DND-41 (cell line): Measurements from ENCODE around the gene PLAA.

ENCODE experiments used
- ATAC-seq: fragments of 200-7000 bp; cut with Tn5 transposase; 3 replicates; pipeline ENCODE4 v1.9.1; 2021; ENCODE audit warnings: low read depth; ENCODE audit not compliant: insufficient read depth
- DNase-seq: peaks from one replicate; pipeline ENCODE4 v3.0.0-alpha.2; 2020
- H2AFZ ChIP-seq: 2 replicates; pipeline ENCODE4 v1.6.0; 2012; ENCODE audit warnings: low read depth, low read length
- H3K27ac ChIP-seq: 2 replicates; pipeline ENCODE4 v1.5.1; 2012; ENCODE audit warnings: low read length, inconsistent platforms
- H3K27me3 ChIP-seq: fragments of 200-600 bp; sonication (generic); 2 replicates; pipeline ENCODE4 v1.6.0; 2012; ENCODE audit warnings: low read length, mild to moderate bottlenecking, inconsistent platforms; ENCODE audit not compliant: insufficient read depth, poor library complexity
- H3K36me3 ChIP-seq: 2 replicates; pipeline ENCODE4 v1.5.1; 2012; ENCODE audit warnings: low read length, inconsistent platforms; ENCODE audit not compliant: insufficient read depth
- H3K4me1 ChIP-seq: 2 replicates; pipeline ENCODE4 v1.5.1; 2012; ENCODE audit warnings: mild to moderate bottlenecking, low read length; ENCODE audit not compliant: insufficient read depth
- H3K4me2 ChIP-seq: 2 replicates; pipeline ENCODE4 v1.6.0; 2012; ENCODE audit warnings: mild to moderate bottlenecking, moderate library complexity, low read length, inconsistent platforms; ENCODE audit not compliant: insufficient read depth
- H3K4me3 ChIP-seq, 2 experiments: fragments of 200-600 bp in 1 of 2; shearing (Covaris generic) in 1 of 2; 2 replicates each; pipeline ENCODE4 v1.5.1; 2012 to 2016; ENCODE audit warnings: inconsistent platforms in 2 of 2, low read length in 2 of 2, mild to moderate bottlenecking in 2 of 2, low read depth in 1 of 2, moderate library complexity in 1 of 2
- H3K79me2 ChIP-seq: 2 replicates; pipeline ENCODE4 v1.6.0; 2012; ENCODE audit warnings: low read length, inconsistent platforms; ENCODE audit not compliant: insufficient read depth
- H3K9ac ChIP-seq: 2 replicates; pipeline ENCODE4 v1.6.0; 2012; ENCODE audit warnings: low read depth, mild to moderate bottlenecking, inconsistent platforms, low read length, moderate library complexity
- H3K9me3 ChIP-seq: 2 replicates; pipeline ENCODE4 v1.5.1; 2012; ENCODE audit warnings: low read length, moderate library complexity, mild to moderate bottlenecking, inconsistent platforms; ENCODE audit not compliant: insufficient read depth, severe bottlenecking
- H4K20me1 ChIP-seq: 2 replicates; pipeline ENCODE4 v1.6.0; 2012; ENCODE audit warnings: low read length; ENCODE audit not compliant: insufficient read depth
- EZH2 ChIP-seq: IDR thresholded peaks from 3 replicates; pipeline ENCODE4 v1.6.1; 2012; ENCODE audit warnings: borderline replicate concordance, low read depth, mild to moderate bottlenecking, moderate library complexity, low read length, inconsistent platforms; ENCODE audit not compliant: severe bottlenecking
- TF ChIP-seq, protein P1 (sequence below): IDR thresholded peaks from 2 replicates; pipeline ENCODE4 v1.5.1; 2012; ENCODE audit warnings: borderline replicate concordance, low read length, moderate library complexity, mild to moderate bottlenecking; ENCODE audit not compliant: poor library complexity, severe bottlenecking; ENCODE audit errors: extremely low read depth

The PLAA gene

DNA sequence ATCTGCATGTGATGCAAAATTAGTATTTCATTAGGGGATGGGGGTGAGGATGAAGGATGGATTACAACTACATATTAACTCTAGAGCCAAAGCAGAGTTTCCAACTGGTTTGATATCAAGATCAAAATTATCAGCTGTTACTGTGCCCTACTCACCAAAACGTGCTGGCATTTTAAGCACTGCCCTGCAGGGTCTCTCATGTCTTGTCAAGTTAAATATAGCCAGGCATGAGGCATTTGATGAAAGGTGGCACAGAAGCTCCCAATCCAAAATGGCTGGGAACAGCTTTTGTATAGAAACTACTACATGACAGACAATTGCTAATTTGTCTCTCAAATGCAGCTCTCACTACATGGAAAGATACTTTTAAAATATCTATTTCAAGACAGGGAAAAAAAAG, 27.3 kb downstream of the PLAA start:
- Histone ChIP-seq H2AFZ (no peak overlapping the region), H3K79me2 (no peaks in the 10 kb centered on the region), H3K27me3 (no peaks in the 10 kb centered on the region), H3K36me3 (peaks cover 96% of the 10 kb centered on the region), H3K9ac (no peak overlapping the region), H3K9me3 (no peaks in the 10 kb centered on the region), H4K20me1 (no peaks in the 10 kb centered on the region; the same call in 1 of the 2 replicates), H3K4me2 (no peak overlapping the region), H3K4me3 (no peak overlapping the region), H3K4me1 (no peaks in the 10 kb centered on the region), H3K27ac (no peak overlapping the region)
- DNase-seq = no peak
- ATAC-seq = no peak
- TF ChIP-seq EZH2 = no peak
- TF ChIP-seq, protein P1, sequence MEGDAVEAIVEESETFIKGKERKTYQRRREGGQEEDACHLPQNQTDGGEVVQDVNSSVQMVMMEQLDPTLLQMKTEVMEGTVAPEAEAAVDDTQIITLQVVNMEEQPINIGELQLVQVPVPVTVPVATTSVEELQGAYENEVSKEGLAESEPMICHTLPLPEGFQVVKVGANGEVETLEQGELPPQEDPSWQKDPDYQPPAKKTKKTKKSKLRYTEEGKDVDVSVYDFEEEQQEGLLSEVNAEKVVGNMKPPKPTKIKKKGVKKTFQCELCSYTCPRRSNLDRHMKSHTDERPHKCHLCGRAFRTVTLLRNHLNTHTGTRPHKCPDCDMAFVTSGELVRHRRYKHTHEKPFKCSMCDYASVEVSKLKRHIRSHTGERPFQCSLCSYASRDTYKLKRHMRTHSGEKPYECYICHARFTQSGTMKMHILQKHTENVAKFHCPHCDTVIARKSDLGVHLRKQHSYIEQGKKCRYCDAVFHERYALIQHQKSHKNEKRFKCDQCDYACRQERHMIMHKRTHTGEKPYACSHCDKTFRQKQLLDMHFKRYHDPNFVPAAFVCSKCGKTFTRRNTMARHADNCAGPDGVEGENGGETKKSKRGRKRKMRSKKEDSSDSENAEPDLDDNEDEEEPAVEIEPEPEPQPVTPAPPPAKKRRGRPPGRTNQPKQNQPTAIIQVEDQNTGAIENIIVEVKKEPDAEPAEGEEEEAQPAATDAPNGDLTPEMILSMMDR = no peak

DNA sequence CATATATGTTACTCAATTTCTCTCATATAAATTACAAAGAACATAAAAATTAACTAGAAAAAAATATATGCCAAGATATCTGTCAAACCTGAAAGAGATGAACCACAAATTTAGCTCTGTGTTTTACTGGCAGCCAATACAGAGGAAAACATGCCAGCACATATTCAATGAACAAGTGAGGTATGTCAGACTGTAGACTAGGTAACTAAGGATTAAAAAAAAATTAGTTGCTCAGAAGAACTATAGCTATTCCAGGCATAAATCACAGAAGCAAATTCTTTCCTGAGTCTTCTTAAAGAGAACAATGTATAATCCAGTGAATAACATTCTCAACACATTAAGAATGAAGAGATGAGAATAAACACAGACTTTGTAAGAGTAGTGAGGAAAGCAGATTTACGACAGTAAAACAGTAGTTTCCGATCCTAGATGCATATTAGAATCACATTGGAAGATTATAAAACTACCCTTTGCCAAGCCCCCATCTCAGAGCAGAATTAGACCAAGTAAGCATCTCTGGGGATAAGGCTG, 33.8 kb downstream of the PLAA start:
- Histone ChIP-seq H2AFZ (no peak overlapping the region), H3K36me3 (peaks cover 66% of the 10 kb centered on the region), H3K9ac (no peak overlapping the region), H3K27ac (no peak overlapping the region), H3K4me1 (no peaks in the 10 kb centered on the region), H3K4me2 (no peak overlapping the region), H3K9me3 (no peaks in the 10 kb centered on the region), H3K4me3 (no peak overlapping the region), H3K79me2 (no peaks in the 10 kb centered on the region), H4K20me1 (no peaks in the 10 kb centered on the region), H3K27me3 (no peaks in the 10 kb centered on the region)
- DNase-seq (no peak), ATAC-seq (no peak)
- no peak for TF ChIP-seq EZH2
- TF ChIP-seq, protein P1 = no peak

DNA sequence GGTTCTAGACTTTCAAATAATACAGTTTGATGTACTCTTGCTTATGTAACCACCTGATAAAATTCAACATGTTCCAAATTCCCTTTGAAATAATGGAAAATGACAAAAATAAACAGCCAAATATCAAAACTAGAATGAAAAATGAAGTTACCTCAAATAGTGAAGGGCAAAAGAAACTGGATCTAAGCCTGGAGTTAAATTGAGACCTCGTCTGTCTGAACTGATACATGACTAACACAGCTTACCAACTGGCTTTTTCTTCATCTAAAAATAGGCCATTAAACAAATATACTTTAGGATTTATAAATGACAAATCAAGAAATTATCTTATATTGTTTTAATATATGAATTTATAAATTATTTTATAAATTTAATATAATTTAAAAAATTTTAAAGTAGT, 42.4 kb downstream of the PLAA start:
- TF ChIP-seq EZH2 = no peak
- TF ChIP-seq, protein P1 = no peak
- no peak overlapping the region for H3K4me2 ChIP-seq

DNA sequence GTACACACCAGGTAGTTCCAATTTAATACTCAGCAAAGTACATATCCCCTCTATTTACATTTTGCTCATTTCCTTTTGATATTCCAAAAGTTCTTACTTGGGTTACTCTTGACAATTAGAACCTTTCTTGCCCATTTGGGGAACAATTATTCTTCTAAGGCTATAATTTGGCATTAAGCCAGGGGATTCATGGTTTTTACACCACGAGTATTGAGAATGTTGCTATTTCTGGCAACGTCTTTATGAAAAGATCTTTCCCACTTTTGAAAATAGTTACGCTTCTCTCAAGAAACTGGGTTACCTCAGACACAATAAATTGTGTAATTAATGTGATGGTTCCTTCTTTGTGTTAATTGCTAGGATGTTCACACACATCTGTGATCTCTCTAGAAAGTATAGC, 43.0 kb downstream of the PLAA start:
- no peaks in the 10 kb centered on the region for H3K4me1 ChIP-seq
- H3K9me3 ChIP-seq = no peaks in the 10 kb centered on the region
- no peak for ATAC-seq
- no peaks in the 10 kb centered on the region for H3K27me3 ChIP-seq
- peaks cover 56% of the 10 kb centered on the region for H3K36me3 ChIP-seq
- no peak for DNase-seq
- no peak overlapping the region for H2AFZ ChIP-seq
- H3K27ac ChIP-seq = no peak overlapping the region
- no peak overlapping the region for H3K4me3 ChIP-seq
- no peak overlapping the region for H3K4me2 ChIP-seq
- H3K79me2 ChIP-seq = no peaks in the 10 kb centered on the region
- H3K9ac ChIP-seq = no peak overlapping the region
- TF ChIP-seq, protein P1 = no peak
- no peak for TF ChIP-seq EZH2
- no peaks in the 10 kb centered on the region for H4K20me1 ChIP-seq

More for the DNA sequence above, 42.4 kb downstream of the PLAA start:
- no peak for ATAC-seq
- Histone ChIP-seq H3K79me2 (no peaks in the 10 kb centered on the region), H4K20me1 (no peaks in the 10 kb centered on the region), H3K9ac (no peak overlapping the region), H3K4me1 (no peaks in the 10 kb centered on the region), H3K27ac (no peak overlapping the region), H3K36me3 (peaks cover 56% of the 10 kb centered on the region), H2AFZ (no peak overlapping the region), H3K9me3 (no peaks in the 10 kb centered on the region), H3K27me3 (no peaks in the 10 kb centered on the region), H3K4me3 (no peak overlapping the region)
- DNase-seq = no peak
